Measurements from ENCODE around the gene PTBP2.

PTBP2 gene

GRCh38 chr1:96833376-96833775 lies 111.8 kb downstream of the PTBP2 start:
- no peak for DNase-seq

- DNase-seq = no peak
Observed at GRCh38 chr1:96834986-96835385, 113.4 kb downstream of the PTBP2 start.

- peak; percentile 40 to 64 for DNase-seq
Observed at GRCh38 chr1:96837057-96837780, 115.6 kb downstream of the PTBP2 start.

GRCh38 chr1:96837781-96838216 lies 116.2 kb downstream of the PTBP2 start:
- DNase-seq = peak; percentile 17 to 28

- no peak for DNase-seq
Observed at GRCh38 chr1:96840396-96840795, 118.8 kb downstream of the PTBP2 start.

- no peak for DNase-seq
Observed at GRCh38 chr1:96842215-96842614, 120.6 kb downstream of the PTBP2 start.

- DNase-seq = no peak
Observed at GRCh38 chr1:96843196-96843595, 121.6 kb downstream of the PTBP2 start.

- DNase-seq = no peak
Observed at GRCh38 chr1:96843601-96844000, 122.0 kb downstream of the PTBP2 start.

- DNase-seq = peak in 1 of 2 experiments; percentile 53
Observed at GRCh38 chr1:96845464-96845863, 123.9 kb downstream of the PTBP2 start.

- no peak for DNase-seq
Observed at GRCh38 chr1:96861836-96862235, 140.3 kb downstream of the PTBP2 start.

- DNase-seq = no peak
Observed at GRCh38 chr1:96863449-96863848, 141.9 kb downstream of the PTBP2 start.

All from NCI-H526 (cell line).